Immature natural killer cell (primary cell): ENCODE measurements around the gene SDR39U1. TPM values are rescaled to one million over a fixed set of nuclear protein-coding genes. Genes with fewer than 3 reads are reported as not detected.
A peak's percentile ranks its signal among the peaks of the same experiment; 100 is the strongest.
"Not testable (repeated sequence)": the region's sequence is repeated elsewhere in the genome, so short reads cannot be mapped to it uniquely, and the experiment has no call there.

Experiments
- DNase-seq, 3 donors: peaks; one replicate each; pipeline ENCODE4 v3.0.0; 2022; ENCODE audit warnings: mixed read lengths in 1 of 3
- H3K27ac Mint-ChIP-seq, 6 donors: one replicate each; pipeline ENCODE4 v1.8.0; 2020; ENCODE audit warnings: mixed read lengths in 6 of 6, mild to moderate bottlenecking in 5 of 6, inconsistent platforms in 4 of 6, moderate library complexity in 3 of 6
- H3K27me3 Mint-ChIP-seq, 3 donors: one replicate each; pipeline ENCODE4 v1.8.0; 2020 to 2021; ENCODE audit warnings: low read depth in 3 of 3, mild to moderate bottlenecking in 3 of 3, mixed read lengths in 3 of 3, moderate library complexity in 3 of 3, inconsistent platforms in 1 of 3
- H3K36me3 Mint-ChIP-seq, 3 donors: one replicate each; pipeline ENCODE4 v1.8.0; 2020; ENCODE audit warnings: mixed read lengths in 3 of 3, inconsistent platforms in 2 of 3, mild to moderate bottlenecking in 2 of 3
- H3K4me1 Mint-ChIP-seq, 2 donors: one replicate each; pipeline ENCODE4 v1.8.0; 2020; ENCODE audit warnings: inconsistent platforms in 2 of 2, mild to moderate bottlenecking in 2 of 2, mixed read lengths in 2 of 2, moderate library complexity in 1 of 2
- H3K4me3 Mint-ChIP-seq, 5 donors: one replicate each; pipeline ENCODE4 v1.8.0; 2020; ENCODE audit warnings: mild to moderate bottlenecking in 5 of 5, mixed read lengths in 5 of 5, inconsistent platforms in 3 of 5, moderate library complexity in 3 of 5
- H3K9me3 Mint-ChIP-seq, 6 donors: one replicate each; pipeline ENCODE4 v1.8.0; 2020; ENCODE audit warnings: mild to moderate bottlenecking in 6 of 6, mixed read lengths in 6 of 6, inconsistent platforms in 4 of 6, moderate library complexity in 3 of 6
- polyA plus RNA-seq, 3 donors: library from polyadenylated mRNA; unstranded; fragments of 300-500 nt; fragmentation: Illumina TruSeq; gene quantifications; one replicate each; pipeline ENCODE4 v1.2.3, GENCODE V29; 2021

SDR39U1 gene
- polyA plus RNA-seq: 10 to 100 TPM; 62.2 to 91.2 (median 82.6) TPM

GRCh38 chr14:24442240-24443052 is at the start of gene SDR39U1:
Gene SDR39U1, minus strand, starts transcription at chr14:24442776. Its CDS starts 7 bp downstream, at chr14:24442769.
- Mint-ChIP-seq H3K9me3 (peaks cover 0 to 2% (median 0%) of the 10 kb centered on the region in 6 donors), H3K27ac (peak within 1 kb of the TSS; percentile 93 to 99 (median 94)), H3K4me3 (peak within 1 kb of the TSS; percentile 90 to 96 (median 95)), H3K36me3 (peaks cover 9 to 23% (median 11%) of the 10 kb centered on the region in 3 donors), H3K27me3 (peaks cover 4 to 14% (median 9%) of the 10 kb centered on the region in 3 donors), H3K4me1 (peaks cover 54 to 55% of the 10 kb centered on the region in 2 donors)
- DNase-seq: peak; percentile 96 to 98 (median 98)

- H3K27me3 Mint-ChIP-seq: peaks cover 5 to 15% (median 6%) of the 10 kb centered on the region in 3 donors
- H3K27ac Mint-ChIP-seq, H3K36me3 Mint-ChIP-seq, H3K4me1 Mint-ChIP-seq, H3K9me3 Mint-ChIP-seq, DNase-seq, H3K4me3 Mint-ChIP-seq: not testable (repeated sequence)
Measured at GRCh38 chr14:24491586-24492408, 49.2 kb upstream of the SDR39U1 start.

- Mint-ChIP-seq H3K4me3 (peak overlapping the region in 1 of 5 donors; percentile 38), H3K9me3 (no peaks in the 10 kb centered on the region), H3K36me3 (peaks cover 0 to 1% (median 0%) of the 10 kb centered on the region in 3 donors), H3K4me1 (peaks cover 16 to 30% of the 10 kb centered on the region in 2 donors), H3K27ac (peak overlapping the region in 3 of 6 donors; percentile 41 to 45 (median 43)), H3K27me3 (peaks cover 0 to 2% (median 2%) of the 10 kb centered on the region in 3 donors)
- DNase-seq: no peak
Measured at GRCh38 chr14:24483604-24484252, 41.2 kb upstream of the SDR39U1 start.

- not testable (repeated sequence) for H3K27me3 Mint-ChIP-seq, H3K36me3 Mint-ChIP-seq, DNase-seq, H3K9me3 Mint-ChIP-seq
- peaks cover 16 to 30% of the 10 kb centered on the region in 2 donors for H3K4me1 Mint-ChIP-seq
- peak overlapping the region in 1 of 6 donors; percentile 43 for H3K27ac Mint-ChIP-seq
- peak overlapping the region in 1 of 5 donors; percentile 38 for H3K4me3 Mint-ChIP-seq
Measured at GRCh38 chr14:24482699-24483303, 40.2 kb upstream of the SDR39U1 start.

- peaks cover 0 to 2% (median 2%) of the 10 kb centered on the region in 3 donors for H3K27me3 Mint-ChIP-seq
- no peaks in the 10 kb centered on the region for H3K9me3 Mint-ChIP-seq
- H3K4me1 Mint-ChIP-seq: peaks cover 16 to 30% of the 10 kb centered on the region in 2 donors
- peak overlapping the region in 4 of 5 donors; percentile 84 to 91 (median 86) for H3K4me3 Mint-ChIP-seq
- H3K27ac Mint-ChIP-seq: peak overlapping the region in 4 of 6 donors; percentile 48 to 91 (median 70)
- peaks cover 0 to 2% (median 0%) of the 10 kb centered on the region in 3 donors for H3K36me3 Mint-ChIP-seq
- peak; percentile 38 to 56 (median 52) for DNase-seq
Measured at GRCh38 chr14:24481622-24482324, 39.2 kb upstream of the SDR39U1 start.

GRCh38 chr14:24479999-24480398 is 37.4 kb upstream of the SDR39U1 start:
- H3K36me3 Mint-ChIP-seq, H3K4me3 Mint-ChIP-seq, DNase-seq, H3K9me3 Mint-ChIP-seq, H3K27me3 Mint-ChIP-seq: not testable (repeated sequence)
- Mint-ChIP-seq H3K4me1 (peaks cover 17 to 30% of the 10 kb centered on the region in 2 donors), H3K27ac (peak overlapping the region in 1 of 6 donors; percentile 24)

GRCh38 chr14:24475261-24475660 is 32.7 kb upstream of the SDR39U1 start:
- Mint-ChIP-seq H3K27me3 (peaks cover 0 to 8% (median 1%) of the 10 kb centered on the region in 3 donors), H3K27ac (no peak overlapping the region), H3K9me3 (peaks cover 0 to 2% (median 0%) of the 10 kb centered on the region in 6 donors), H3K4me3 (no peak overlapping the region), H3K36me3 (peaks cover 0 to 7% (median 2%) of the 10 kb centered on the region in 3 donors), H3K4me1 (peaks cover 0 to 1% of the 10 kb centered on the region in 2 donors)
- no peak for DNase-seq

GRCh38 chr14:24473211-24473610 is 30.6 kb upstream of the SDR39U1 start:
- H3K4me3 Mint-ChIP-seq: no peak overlapping the region
- no peak for DNase-seq
- peaks cover 0 to 8% (median 1%) of the 10 kb centered on the region in 3 donors for H3K27me3 Mint-ChIP-seq
- H3K9me3 Mint-ChIP-seq: peaks cover 0 to 2% (median 0%) of the 10 kb centered on the region in 6 donors
- peaks cover 0 to 7% (median 0%) of the 10 kb centered on the region in 3 donors for H3K36me3 Mint-ChIP-seq
- H3K4me1 Mint-ChIP-seq: peaks cover 0 to 1% of the 10 kb centered on the region in 2 donors
- H3K27ac Mint-ChIP-seq: no peak overlapping the region

- not testable (repeated sequence) for H3K9me3 Mint-ChIP-seq, H3K4me1 Mint-ChIP-seq, H3K27ac Mint-ChIP-seq, H3K4me3 Mint-ChIP-seq, H3K36me3 Mint-ChIP-seq, DNase-seq
- peaks cover 0 to 10% (median 1%) of the 10 kb centered on the region in 3 donors for H3K27me3 Mint-ChIP-seq
Measured at GRCh38 chr14:24470450-24470849, 27.9 kb upstream of the SDR39U1 start.

- H3K9me3 Mint-ChIP-seq: no peaks in the 10 kb centered on the region
- H3K4me3 Mint-ChIP-seq: no peak overlapping the region
- no peak overlapping the region for H3K27ac Mint-ChIP-seq
Measured at GRCh38 chr14:24465805-24466204, 23.2 kb upstream of the SDR39U1 start.

GRCh38 chr14:24465368-24465767 is 22.8 kb upstream of the SDR39U1 start:
- peaks cover 0 to 3% (median 0%) of the 10 kb centered on the region in 3 donors for H3K27me3 Mint-ChIP-seq
- peaks cover 6 to 25% of the 10 kb centered on the region in 2 donors for H3K4me1 Mint-ChIP-seq
- no peak for DNase-seq
- no peak overlapping the region for H3K27ac Mint-ChIP-seq
- no peak overlapping the region for H3K4me3 Mint-ChIP-seq
- H3K36me3 Mint-ChIP-seq: peaks cover 0 to 7% (median 0%) of the 10 kb centered on the region in 3 donors
- H3K9me3 Mint-ChIP-seq: no peaks in the 10 kb centered on the region

More at GRCh38 chr14:24465805-24466204, 23.2 kb upstream of the SDR39U1 start:
- DNase-seq: no peak
- Mint-ChIP-seq H3K36me3 (peaks cover 0 to 7% (median 0%) of the 10 kb centered on the region in 3 donors), H3K27me3 (peaks cover 0 to 5% (median 0%) of the 10 kb centered on the region in 3 donors), H3K4me1 (peaks cover 6 to 25% of the 10 kb centered on the region in 2 donors)
